Ureter (tissue), 1 donor: ENCODE results near the gene CLN3. TPM values are rescaled to one million over a fixed set of nuclear protein-coding genes. Genes with fewer than 3 reads are reported as not detected.
"Not testable (repeated sequence)": the region's sequence is repeated elsewhere in the genome, so short reads cannot be mapped to it uniquely, and the experiment has no call there.

ENCODE experiments used
- DNase-seq: peaks from one replicate; pipeline ENCODE4 v3.0.0-alpha.2; 2020; ENCODE audit warnings: low spot score
- total RNA-seq: library from RNA; stranded (reverse); gene quantifications from one replicate; pipeline ENCODE4 v1.2.4, GENCODE V29; 2023
- donor health status: DM: yes; HTN: yes; CAD: no.

The CLN3 gene
- total RNA-seq, 1 donor from 2014 or later: 47.0 TPM

GRCh38 chr16:28513484-28514181 is 21.8 kb upstream of the CLN3 start:
- no peak for DNase-seq

GRCh38 chr16:28511801-28512789 is 20.2 kb upstream of the CLN3 start:
- no peak for DNase-seq

- DNase-seq: no peak
These were observed 19.2 kb upstream of the CLN3 start for GRCh38 chr16:28511031-28511430.

- DNase-seq: no peak
These were observed 13.7 kb upstream of the CLN3 start for GRCh38 chr16:28505489-28506137.

- DNase-seq: no peak
These were observed 13.0 kb upstream of the CLN3 start for GRCh38 chr16:28504707-28505404.

GRCh38 chr16:28503470-28504259 is 11.8 kb upstream of the CLN3 start:
- DNase-seq: no peak

GRCh38 chr16:28502290-28502689 is 10.4 kb upstream of the CLN3 start:
- no peak for DNase-seq

GRCh38 chr16:28501258-28502232 is 9.7 kb upstream of the CLN3 start:
- no peak for DNase-seq

- not testable (repeated sequence) for DNase-seq
These were observed 8.8 kb upstream of the CLN3 start for GRCh38 chr16:28500476-28501180.

- DNase-seq: no peak
These were observed 8.0 kb upstream of the CLN3 start for GRCh38 chr16:28499854-28500253.

- DNase-seq: no peak
These were observed 7.0 kb upstream of the CLN3 start for GRCh38 chr16:28498666-28499381.

- no peak for DNase-seq
These were observed 6.2 kb upstream of the CLN3 start for GRCh38 chr16:28497861-28498599.

GRCh38 chr16:28497386-28497785 is 5.5 kb upstream of the CLN3 start:
- no peak for DNase-seq

- no peak for DNase-seq
These were observed 5.0 kb upstream of the CLN3 start for GRCh38 chr16:28496844-28497243.

- no peak for DNase-seq
These were observed 4.2 kb upstream of the CLN3 start for GRCh38 chr16:28495795-28496749.

- DNase-seq: no peak
These were observed 3.4 kb upstream of the CLN3 start for GRCh38 chr16:28495098-28495793.
